NCI-H82 (cell line): ENCODE results near the gene SULT6B1.

Experiments
- DNase-seq: peaks from one replicate; lab custom pipeline; 2025; lab: John Stamatoyannopoulos, UW

The SULT6B1 gene

DNA sequence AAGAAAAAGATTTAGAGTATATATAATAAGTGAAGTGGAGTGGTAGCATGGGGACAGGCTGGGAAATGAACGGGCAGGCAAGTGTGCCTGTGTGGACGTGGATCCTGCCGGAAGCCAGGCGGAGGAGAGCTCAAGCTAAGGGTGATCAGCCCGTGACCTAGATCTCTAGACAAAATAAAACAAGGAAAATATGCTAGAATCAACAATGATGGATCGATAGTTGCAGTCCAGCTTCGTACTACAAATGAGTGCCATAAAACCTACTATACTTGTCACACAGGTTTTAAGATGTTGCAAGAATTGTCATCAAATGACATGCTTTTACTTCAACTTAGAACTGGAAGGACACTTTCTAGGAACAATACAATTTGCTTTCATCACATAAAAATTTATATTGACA lies 40.1 kb downstream of the SULT6B1 start:
- DNase-seq = no peak

DNA sequence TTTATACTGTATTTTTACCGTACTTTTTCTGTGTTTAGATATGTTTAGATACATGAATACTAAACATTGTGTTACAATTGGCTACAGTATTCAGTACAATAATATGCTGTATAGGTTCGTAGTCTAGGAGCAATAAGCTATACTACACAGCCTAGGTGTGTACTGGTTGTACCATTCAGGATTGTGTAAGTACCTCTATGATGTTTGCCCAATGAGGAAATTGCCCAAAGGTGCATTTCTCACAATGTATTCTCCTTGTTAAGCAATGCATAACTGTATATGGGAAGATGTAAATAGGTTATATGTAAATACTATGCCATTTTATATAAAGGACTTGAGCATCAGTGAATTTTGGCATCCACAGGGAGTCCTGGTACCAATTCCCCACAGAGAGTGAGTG lies 42.4 kb downstream of the SULT6B1 start:
- DNase-seq = no peak

DNA sequence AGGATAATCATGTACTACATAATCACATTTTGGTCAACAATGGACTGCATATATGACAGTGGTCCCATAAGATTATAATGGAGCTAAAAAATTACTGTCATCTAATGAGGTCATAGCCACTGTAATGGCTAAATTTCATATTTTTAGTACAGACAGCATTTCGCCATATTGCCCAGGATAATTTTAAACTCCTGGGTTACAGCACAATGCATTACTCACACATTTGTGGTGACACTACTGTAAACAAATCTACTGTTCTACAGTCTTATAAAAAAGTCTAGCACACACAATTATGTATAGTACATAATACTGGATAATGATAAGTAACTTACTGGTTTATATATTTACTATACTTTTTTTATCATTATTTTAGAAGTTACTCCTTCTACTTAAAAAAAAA lies 44.5 kb downstream of the SULT6B1 start:
- DNase-seq = no peak

DNA sequence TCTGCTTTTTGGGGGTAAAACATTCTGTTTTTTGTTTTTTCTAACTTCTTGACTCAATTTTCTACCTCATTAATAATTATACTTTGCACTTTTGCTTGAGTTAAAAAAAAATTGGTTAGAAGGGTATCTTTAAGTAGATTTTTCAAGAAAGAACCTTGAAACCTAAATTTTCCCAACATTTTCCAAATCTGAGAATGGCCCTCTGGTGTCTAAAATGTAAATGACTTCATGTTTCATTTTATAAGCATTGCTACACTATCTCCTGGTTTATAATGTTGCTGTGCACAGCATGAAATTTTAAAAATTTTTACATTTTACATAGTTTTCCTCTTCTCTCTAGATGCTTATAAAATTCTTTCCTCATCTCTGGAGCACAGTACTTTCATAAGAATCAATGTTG lies 45.9 kb downstream of the SULT6B1 start:
- DNase-seq = no peak

DNA sequence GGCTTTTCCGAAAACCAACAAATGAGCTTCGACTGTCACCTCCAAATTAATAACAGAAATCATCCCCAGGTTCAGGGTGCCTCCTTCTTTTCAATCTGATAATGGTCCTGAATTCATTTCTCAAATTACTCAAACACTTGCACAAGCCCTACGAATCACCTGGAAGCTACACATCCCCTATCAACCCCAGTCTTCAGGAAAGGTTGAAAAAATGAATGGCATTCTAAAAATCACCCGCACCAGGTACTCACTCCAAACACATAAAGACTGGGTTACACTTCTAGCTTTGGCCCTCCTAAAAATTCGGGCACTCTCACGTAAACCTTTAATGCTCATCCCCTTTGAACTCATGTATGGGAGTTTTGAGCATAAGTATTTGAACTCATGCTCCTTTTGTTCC lies 55.6 kb downstream of the SULT6B1 start:
- no peak for DNase-seq

DNA sequence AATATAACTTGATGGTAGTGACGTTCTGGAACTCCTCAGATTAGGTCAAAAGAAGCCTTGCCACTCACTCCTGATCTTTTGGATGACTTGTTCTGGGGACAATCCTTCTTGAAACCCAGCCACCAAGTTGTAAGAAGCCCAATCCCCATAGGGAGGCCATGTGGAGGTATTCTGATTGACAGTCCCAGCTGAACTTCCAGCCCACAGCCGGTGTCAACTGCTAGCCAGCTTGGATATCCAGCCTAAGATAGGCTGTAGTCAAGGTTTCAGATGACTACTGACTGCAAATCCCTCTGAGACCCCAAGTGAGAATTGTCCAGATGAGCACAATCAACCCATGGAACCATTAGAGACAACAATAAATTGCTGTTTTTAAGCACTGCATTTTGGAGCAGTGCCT lies 63.1 kb downstream of the SULT6B1 start:
- no peak for DNase-seq

DNA sequence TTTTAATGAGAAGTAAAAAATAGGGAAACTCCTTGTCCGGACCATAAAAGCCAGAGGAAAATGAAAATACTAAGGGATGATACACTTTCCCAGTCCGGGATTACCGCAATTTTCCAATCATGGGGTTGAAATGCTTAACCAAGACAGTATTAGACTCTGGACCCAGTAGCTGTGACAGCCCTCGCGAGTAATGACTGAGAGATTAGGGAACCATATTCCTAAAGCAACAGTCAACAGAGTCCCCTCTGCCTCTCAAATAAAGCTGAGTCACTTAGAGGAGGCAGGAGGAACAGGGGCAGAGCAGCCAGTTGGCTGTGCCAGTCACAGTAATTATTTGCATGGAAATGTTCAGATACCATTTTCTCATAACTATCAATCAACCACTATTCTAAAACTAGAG lies 69.3 kb downstream of the SULT6B1 start:
- no peak for DNase-seq
